Heart left ventricle (tissue), 16 donors: ENCODE measurements around the gene OR2W1. TPM values are rescaled to one million over a fixed set of nuclear protein-coding genes. Genes with fewer than 3 reads are reported as not detected.

Experiments used
- ATAC-seq, 4 donors: fragments of 200-7000 bp; cut with Tn5 transposase; one replicate each; pipeline ENCODE4 v1.9.1; 2020 to 2022; ENCODE audit warnings: moderate library complexity in 4 of 4, mild to moderate bottlenecking in 3 of 4, moderate number of reproducible peaks in 1 of 4
- DNase-seq, 5 donors: peaks; one replicate each; pipeline ENCODE4 v3.0.0-alpha.2; 2020
- H3K27ac ChIP-seq, 12 donors: fragments of 200-600 bp; sonication (generic) in 4 of 12; one replicate each; pipeline versions ENCODE4 v1.5.0 to v1.8.0; 2016 to 2022; ENCODE audit warnings: mild to moderate bottlenecking in 2 of 12
- H3K27me3 ChIP-seq, 9 donors: fragments of 200-600 bp; sonication (generic) in 2 of 9; one replicate each; pipeline versions ENCODE4 v1.5.1 to v1.8.0; 2016 to 2022; ENCODE audit warnings: mild to moderate bottlenecking in 3 of 9
- H3K36me3 ChIP-seq, 9 donors: fragments of 200-600 bp; sonication (generic) in 2 of 9; one replicate each; pipeline versions ENCODE4 v1.5.0 to v1.8.0; 2018 to 2022; ENCODE audit warnings: mild to moderate bottlenecking in 2 of 9
- H3K4me1 ChIP-seq, 12 donors: fragments of 200-600 bp; sonication (generic) in 4 of 12; one replicate each; pipeline versions ENCODE4 v1.5.0 to v1.8.0; 2016 to 2022; ENCODE audit warnings: mild to moderate bottlenecking in 3 of 12
- H3K4me3 ChIP-seq, 12 donors: fragments of 200-600 bp; sonication (generic) in 4 of 12; one replicate each; pipeline versions ENCODE4 v1.5.0 to v1.8.0; 2017 to 2022; ENCODE audit warnings: mild to moderate bottlenecking in 9 of 12, moderate library complexity in 4 of 12
- H3K9me3 ChIP-seq, 12 donors: fragments of 200-600 bp; sonication (generic) in 4 of 12; one replicate each; pipeline versions ENCODE4 v1.5.0 to v1.8.0; 2016 to 2022; ENCODE audit warnings: mild to moderate bottlenecking in 1 of 12
- CTCF ChIP-seq, 12 donors: fragments of 200-600 bp; sonication (generic) in 4 of 12; IDR thresholded peaks; one replicate each; pipeline versions ENCODE4 v1.5.0 to v1.8.0; 2018 to 2022; ENCODE audit warnings: antibody characterized with exemption in 12 of 12, mild to moderate bottlenecking in 5 of 12
- POLR2A ChIP-seq, 2 donors: fragments of 450-650 bp; IDR thresholded peaks; one replicate each; pipeline ENCODE4 v1.6.1; 2017; ENCODE audit warnings: antibody characterized with exemption in 2 of 2, mild to moderate bottlenecking in 2 of 2, moderate library complexity in 2 of 2
- WGBS, 4 donors: extraction: QIAGEN DNeasy Blood & Tissue Kit in 2 of 4; methylation state at CpG; one replicate each; pipeline versions ENCODE4 v1.1.5 to v1.1.7; 2013 to 2018; 5-methylcytosine and 5-hydroxymethylcytosine counted together
- intact Hi-C, 10 donors: fragments of 100-400 bp; cut with DNase I; formaldehyde crosslinking; loops; one replicate each; pipeline versions ENCODE4 v1.11.1 to v1.14.2; 2022
- polyA plus RNA-seq, 2 donors: library from polyadenylated mRNA; stranded (reverse); fragments of 200-250 nt; gene quantifications; one replicate each; pipeline ENCODE4 v1.2.3, GENCODE V29; 2013
- total RNA-seq, 9 donors: library from RNA; depleted of rRNA in 2 of 9; stranded (reverse); fragments of >200 nt in 2 of 9; fragmentation: NEBNext Ultra II Directional in 3 of 9; extraction: Animal tissue kit (Norgen Biotek cat#: 25700) in 3 of 9; gene quantifications; one replicate each; pipeline versions ENCODE4 v1.1.0 to v1.2.4, GENCODE V29; 2016 to 2023
- donor health status: ischemic (EF 13 %, LVEDD 7.1; RV severe dilation, severe dysfunction).
- donor health status: healthy with polysubstance abuse.
- donor health status: DM: no; HTN: yes; CAD: no.
- donor health status: DM: no; HTN: no; CAD: no.
- donor health status: ischemic (EF 25% LVEDD 6.9; RV normal size, moderate dysfunction).
- donor health status: ischemic (EF 25% LVEDD 5.7; RV mildly dilated, moderate dysfunction).
- donor health status: healthy.
- donor health status: DM: yes; HTN: yes; CAD: no.
- donor health status: ischemic (EF 35%, LVEDD 5.7; RV mildly dilated, moderate dysfunction).
- donor health status: nonischemic (EF 11% LVEDD 7.7; RV severe dilation, severe dysfunction).
- donor health status: DM: yes; HTN: yes; CAD: no.
- donor health status: PGD.
- donor health status: ischemic (EF 29% LVEDD 5.4; RV normal size, mild dysfunction).
- donor health status: nonischemic (EF 23%, LVEDD 6.1; RV moderate dilation, normal function).

Gene OR2W1
- total and polyA plus RNA-seq, 11 donors = not detected

GRCh38 chr6:29035951-29036350, 9.0 kb downstream of the OR2W1 start:
- no peak overlapping the region for H3K4me3 ChIP-seq
- no peak overlapping the region for H3K27ac ChIP-seq
- ATAC-seq = no peak
- TF ChIP-seq CTCF (IDR thresholded peaks at IDR 0.05) = no peak
- TF ChIP-seq POLR2A (IDR thresholded peaks at IDR 0.05) = no peak
- intact Hi-C loops = no loop called here
- H3K27me3 ChIP-seq = peaks cover 0 to 22% (median 0%) of the 10 kb centered on the region in 9 donors
- H3K36me3 ChIP-seq = no peaks in the 10 kb centered on the region
- no peaks in the 10 kb centered on the region for H3K4me1 ChIP-seq
- no peaks in the 10 kb centered on the region for H3K9me3 ChIP-seq
- WGBS, 4 donors = 87 to 90% (median 89%) methylated on average over 24 of the region's 24 CpGs
- no peak for DNase-seq

GRCh38 chr6:29028821-29029220, 16.2 kb downstream of the OR2W1 start:
- H3K27ac ChIP-seq = no peak overlapping the region
- ATAC-seq (no peak), DNase-seq (no peak)
- WGBS, 4 donors = 84 to 87% (median 86%) methylated on average over 13 of the region's 13 CpGs
- peaks cover 0 to 43% (median 15%) of the 10 kb centered on the region in 9 donors for H3K27me3 ChIP-seq
- TF ChIP-seq CTCF (IDR thresholded peaks at IDR 0.05) = no peak
- no peak for TF ChIP-seq POLR2A (IDR thresholded peaks at IDR 0.05)
- no peaks in the 10 kb centered on the region for H3K9me3 ChIP-seq
- no peaks in the 10 kb centered on the region for H3K36me3 ChIP-seq
- intact Hi-C loops = no loop called here
- no peaks in the 10 kb centered on the region for H3K4me1 ChIP-seq
- H3K4me3 ChIP-seq = no peak overlapping the region

GRCh38 chr6:29025927-29026585, 18.9 kb downstream of the OR2W1 start:
- Histone ChIP-seq H3K9me3 (no peaks in the 10 kb centered on the region), H3K4me1 (no peaks in the 10 kb centered on the region), H3K27ac (no peak overlapping the region), H3K36me3 (no peaks in the 10 kb centered on the region), H3K27me3 (peaks cover 0 to 67% (median 20%) of the 10 kb centered on the region in 9 donors), H3K4me3 (no peak overlapping the region)
- TF ChIP-seq POLR2A (IDR thresholded peaks at IDR 0.05) = no peak
- TF ChIP-seq CTCF (IDR thresholded peaks at IDR 0.05) = no peak
- intact Hi-C loops = no loop called here
- WGBS, 4 donors = 26 to 52% (median 38%) methylated on average over 2 of the region's 2 CpGs
- DNase-seq = no peak
- ATAC-seq = no peak

- Histone ChIP-seq H3K9me3 (no peaks in the 10 kb centered on the region), H3K36me3 (no peaks in the 10 kb centered on the region), H3K4me3 (no peak overlapping the region), H3K27me3 (peaks cover 0 to 66% (median 18%) of the 10 kb centered on the region in 9 donors), H3K4me1 (peaks cover 0 to 5% (median 0%) of the 10 kb centered on the region in 12 donors), H3K27ac (no peak overlapping the region)
- TF ChIP-seq CTCF (IDR thresholded peaks at IDR 0.05) = no peak
- WGBS, 4 donors = 69 to 72% (median 71%) methylated on average over 2 of the region's 2 CpGs
- ATAC-seq (no peak), DNase-seq (no peak)
- intact Hi-C loops = no loop called here
Measured at GRCh38 chr6:29021434-29021833, 23.5 kb downstream of the OR2W1 start.
